ENCODE data around the gene VAT1L.

VAT1L gene

DNA sequence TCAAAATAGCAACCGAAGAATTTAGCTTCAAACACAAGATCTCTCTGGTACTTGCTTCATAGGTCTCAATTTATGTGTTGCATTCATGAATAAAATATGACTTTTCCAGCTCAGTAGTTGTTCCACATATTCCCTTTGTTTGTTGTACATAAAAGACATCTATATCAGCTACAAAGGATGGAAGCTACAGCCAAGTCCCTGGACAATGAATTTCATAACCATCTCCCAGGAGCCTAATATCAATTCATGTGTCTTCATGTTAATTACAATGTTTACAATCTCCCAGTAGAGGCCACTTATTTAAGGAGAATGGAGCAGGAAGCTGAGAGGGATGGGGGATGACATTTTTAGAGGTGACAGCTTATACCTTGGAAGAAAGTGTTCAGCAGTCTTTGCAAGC is 237.3 kb downstream of the VAT1L start:
- H3K4me3 ChIP-seq (ENCODE audit: low read depth, low read length) = no peak overlapping the region
- TF ChIP-seq, protein P1, sequence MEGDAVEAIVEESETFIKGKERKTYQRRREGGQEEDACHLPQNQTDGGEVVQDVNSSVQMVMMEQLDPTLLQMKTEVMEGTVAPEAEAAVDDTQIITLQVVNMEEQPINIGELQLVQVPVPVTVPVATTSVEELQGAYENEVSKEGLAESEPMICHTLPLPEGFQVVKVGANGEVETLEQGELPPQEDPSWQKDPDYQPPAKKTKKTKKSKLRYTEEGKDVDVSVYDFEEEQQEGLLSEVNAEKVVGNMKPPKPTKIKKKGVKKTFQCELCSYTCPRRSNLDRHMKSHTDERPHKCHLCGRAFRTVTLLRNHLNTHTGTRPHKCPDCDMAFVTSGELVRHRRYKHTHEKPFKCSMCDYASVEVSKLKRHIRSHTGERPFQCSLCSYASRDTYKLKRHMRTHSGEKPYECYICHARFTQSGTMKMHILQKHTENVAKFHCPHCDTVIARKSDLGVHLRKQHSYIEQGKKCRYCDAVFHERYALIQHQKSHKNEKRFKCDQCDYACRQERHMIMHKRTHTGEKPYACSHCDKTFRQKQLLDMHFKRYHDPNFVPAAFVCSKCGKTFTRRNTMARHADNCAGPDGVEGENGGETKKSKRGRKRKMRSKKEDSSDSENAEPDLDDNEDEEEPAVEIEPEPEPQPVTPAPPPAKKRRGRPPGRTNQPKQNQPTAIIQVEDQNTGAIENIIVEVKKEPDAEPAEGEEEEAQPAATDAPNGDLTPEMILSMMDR (IDR thresholded peaks at IDR 0.05; ENCODE audit: low read depth, low read length, missing control alignments) = no peak
- no peak for DNase-seq (ENCODE audit: low read depth)

DNA sequence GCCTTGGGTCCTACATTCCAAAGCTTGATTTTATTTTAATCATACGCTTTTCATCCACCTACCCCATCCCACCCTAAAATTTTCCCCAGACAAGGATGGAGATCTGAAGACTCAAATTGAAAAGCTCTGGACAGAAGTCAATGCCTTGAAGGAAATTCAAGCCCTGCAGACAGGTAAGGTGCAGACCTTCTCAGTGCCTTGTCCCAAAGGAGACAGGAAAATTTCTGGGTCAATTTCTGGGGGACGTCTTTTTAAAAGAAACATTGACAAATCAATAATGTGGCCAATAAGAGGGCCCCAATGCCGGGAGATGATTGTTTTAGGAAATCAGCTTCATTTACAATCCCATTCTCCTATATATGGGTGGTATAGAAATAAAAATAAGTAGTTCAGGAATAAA is 239.7 kb downstream of the VAT1L start:
- H3K4me3 ChIP-seq (ENCODE audit: low read depth, low read length) = no peak overlapping the region
- no peak for DNase-seq (ENCODE audit: low read depth)
- TF ChIP-seq, protein P1 (IDR thresholded peaks at IDR 0.05; ENCODE audit: low read depth, low read length, missing control alignments) = no peak

All from GM12864 (cell line).